ENCODE measurements around the gene LENG8. TPM values are rescaled to one million over a fixed set of nuclear protein-coding genes. Genes with fewer than 3 reads are reported as not detected.

The LENG8 gene
- total RNA-seq, 2 experiments from 2014 or later, result 63.2 to 137 TPM

- POLR2A ChIA-PET, result interaction anchor here (0.6 kb wide), 1 partner anchor 58 kb away, joined by 4 read pairs; no protein-coding TSS in a partner anchor
- TF ChIP-seq EZH2phosphoT487 (IDR thresholded peaks at IDR 0.05; ENCODE audit: borderline replicate concordance, low read depth, low read length) (no peak), CTCF (conservative IDR thresholded peaks at IDR 0.05; ENCODE audit: low read length) (no peak)
- H3K9me2 ChIP-seq (ENCODE audit: insufficient read depth, low read length), result no peaks in the 10 kb centered on the region
- intact Hi-C loops (cut with micrococcal nuclease; ENCODE audit: unreplicated experiment), result no loop called here
- no peak overlapping the region for H3K27ac ChIP-seq (ENCODE audit: low read depth, low read length, poor library complexity, severe bottlenecking)
- H2AFZ ChIP-seq (ENCODE audit: low read length), result no peak overlapping the region
- H3K36me3 ChIP-seq (ENCODE audit: insufficient read depth, low read length), result peaks cover 8% of the 10 kb centered on the region; the same call in 1 of the 2 replicates
- no peak for DNase-seq (ENCODE audit: low spot score)
- no peaks in the 10 kb centered on the region for H4K20me1 ChIP-seq (ENCODE audit: insufficient read depth, low read length)
- peaks cover 7% of the 10 kb centered on the region for H3K4me1 ChIP-seq (ENCODE audit: insufficient read depth, low read length, poor library complexity, severe bottlenecking)
- no peaks in the 10 kb centered on the region for H3K79me2 ChIP-seq (ENCODE audit: insufficient read depth, low read depth, low read length)
- CTCF ChIA-PET (ENCODE audit: unreplicated experiment), result no interaction called here
- H3K9me3 ChIP-seq (ENCODE audit: low read length), result no peaks in the 10 kb centered on the region
- H3K4me3 ChIP-seq (ENCODE audit: low read depth, low read length, poor library complexity, severe bottlenecking), result no peak overlapping the region
- no peak overlapping the region for H3K4me2 ChIP-seq (ENCODE audit: low read length)
- BruUV-seq (replicated peaks), result no TSS peak
Measured at GRCh38 chr19:54434873-54435214, 14.2 kb upstream of the LENG8 start.

GRCh38 chr19:54435551-54436016 lies 13.4 kb upstream of the LENG8 start:
- BruUV-seq (replicated peaks), result no TSS peak
- no peaks in the 10 kb centered on the region for H3K79me2 ChIP-seq (ENCODE audit: insufficient read depth, low read depth, low read length)
- H3K36me3 ChIP-seq (ENCODE audit: insufficient read depth, low read length), result peaks cover 8% of the 10 kb centered on the region; the same call in 1 of the 2 replicates
- no peak overlapping the region for H3K4me3 ChIP-seq (ENCODE audit: low read depth, low read length, poor library complexity, severe bottlenecking)
- no peak for TF ChIP-seq CTCF (conservative IDR thresholded peaks at IDR 0.05; ENCODE audit: low read length)
- no peak for TF ChIP-seq EZH2phosphoT487 (IDR thresholded peaks at IDR 0.05; ENCODE audit: borderline replicate concordance, low read depth, low read length)
- no peak overlapping the region for H2AFZ ChIP-seq (ENCODE audit: low read length)
- H3K9me2 ChIP-seq (ENCODE audit: insufficient read depth, low read length), result no peaks in the 10 kb centered on the region
- no peaks in the 10 kb centered on the region for H4K20me1 ChIP-seq (ENCODE audit: insufficient read depth, low read length)
- DNase-seq (ENCODE audit: low spot score), result no peak
- no peak overlapping the region for H3K27ac ChIP-seq (ENCODE audit: low read depth, low read length, poor library complexity, severe bottlenecking)
- peaks cover 7% of the 10 kb centered on the region for H3K4me1 ChIP-seq (ENCODE audit: insufficient read depth, low read length, poor library complexity, severe bottlenecking)
- H3K9me3 ChIP-seq (ENCODE audit: low read length), result no peaks in the 10 kb centered on the region
- no peak overlapping the region for H3K4me2 ChIP-seq (ENCODE audit: low read length)
- CTCF ChIA-PET (ENCODE audit: unreplicated experiment), result no interaction called here
- intact Hi-C loops (cut with micrococcal nuclease; ENCODE audit: unreplicated experiment), result no loop called here
- POLR2A ChIA-PET, result no interaction called here

GRCh38 chr19:54436031-54436523 lies 12.9 kb upstream of the LENG8 start:
- no peak overlapping the region for H3K27ac ChIP-seq (ENCODE audit: low read depth, low read length, poor library complexity, severe bottlenecking)
- no peak for DNase-seq (ENCODE audit: low spot score)
- no peak overlapping the region for H3K4me3 ChIP-seq (ENCODE audit: low read depth, low read length, poor library complexity, severe bottlenecking)
- H3K9me2 ChIP-seq (ENCODE audit: insufficient read depth, low read length), result no peaks in the 10 kb centered on the region
- POLR2A ChIA-PET, result no interaction called here
- H3K9me3 ChIP-seq (ENCODE audit: low read length), result no peaks in the 10 kb centered on the region
- H4K20me1 ChIP-seq (ENCODE audit: insufficient read depth, low read length), result no peaks in the 10 kb centered on the region
- no TSS peak for BruUV-seq (replicated peaks)
- no peak for TF ChIP-seq CTCF (conservative IDR thresholded peaks at IDR 0.05; ENCODE audit: low read length)
- no peak for TF ChIP-seq EZH2phosphoT487 (IDR thresholded peaks at IDR 0.05; ENCODE audit: borderline replicate concordance, low read depth, low read length)
- intact Hi-C loops (cut with micrococcal nuclease; ENCODE audit: unreplicated experiment), result no loop called here
- no peak overlapping the region for H3K4me2 ChIP-seq (ENCODE audit: low read length)
- CTCF ChIA-PET (ENCODE audit: unreplicated experiment), result no interaction called here
- H2AFZ ChIP-seq (ENCODE audit: low read length), result no peak overlapping the region
- H3K4me1 ChIP-seq (ENCODE audit: insufficient read depth, low read length, poor library complexity, severe bottlenecking), result peaks cover 7% of the 10 kb centered on the region
- peaks cover 8% of the 10 kb centered on the region; the same call in 1 of the 2 replicates for H3K36me3 ChIP-seq (ENCODE audit: insufficient read depth, low read length)
- H3K79me2 ChIP-seq (ENCODE audit: insufficient read depth, low read depth, low read length), result no peaks in the 10 kb centered on the region

Data from OCI-LY7 (cell line).